HepG2 (cell line): ENCODE data around the gene RPP25L. TPM values are rescaled to one million over a fixed set of nuclear protein-coding genes. Genes with fewer than 3 reads are reported as not detected.

Experiments used
- ARID4A ChIP-seq: sonication (generic); formaldehyde crosslinking; IDR thresholded peaks from 2 replicates; pipeline ENCODE4 v1.5.0; 2020; ENCODE audit warnings: mild to moderate bottlenecking, missing genetic modification reagents, borderline replicate concordance
- CENPT ChIP-seq: sonication (generic); formaldehyde crosslinking; IDR thresholded peaks from 2 replicates; pipeline ENCODE4 v1.8.0; 2022; ENCODE audit warnings: low read depth, mild to moderate bottlenecking, moderate library complexity, missing genetic modification reagents
- ETV6 ChIP-seq: sonication (generic); formaldehyde crosslinking; conservative IDR thresholded peaks from 2 replicates; pipeline ENCODE4 v1.4.0; 2020; ENCODE audit warnings: missing genetic modification reagents
- IKZF5 ChIP-seq: IDR thresholded peaks from 2 replicates; pipeline ENCODE4 v1.6.1; 2018; ENCODE audit warnings: missing genetic modification reagents, mild to moderate bottlenecking, missing compliant biosample characterization
- MAF1 ChIP-seq: sonication (generic); formaldehyde crosslinking; IDR thresholded peaks from 2 replicates; pipeline ENCODE4 v1.5.0; 2020; ENCODE audit warnings: missing genetic modification reagents, borderline replicate concordance
- NFYB ChIP-seq: sonication (generic); formaldehyde crosslinking; IDR thresholded peaks from 2 replicates; pipeline ENCODE4 v1.4.0; 2020; ENCODE audit warnings: missing genetic modification reagents
- POGK ChIP-seq: sonication (generic); formaldehyde crosslinking; conservative IDR thresholded peaks from 2 replicates; pipeline ENCODE4 v1.8.0; 2022; ENCODE audit warnings: mild to moderate bottlenecking, moderate library complexity, missing genetic modification reagents
- RAD21 ChIP-seq: fragments of 450-650 bp; formaldehyde crosslinking; IDR thresholded peaks from 2 replicates; pipeline ENCODE4 v1.5.0; 2020; ENCODE audit warnings: mild to moderate bottlenecking
- STAT5B ChIP-seq: sonication (generic); formaldehyde crosslinking; IDR thresholded peaks from 2 replicates; pipeline ENCODE4 v1.4.0; 2020; ENCODE audit warnings: missing genetic modification reagents
- ZFP62 ChIP-seq: sonication (generic); formaldehyde crosslinking; IDR thresholded peaks from 2 replicates; pipeline ENCODE4 v1.4.0; 2020; ENCODE audit warnings: missing genetic modification reagents
- ZNF280D ChIP-seq: sonication (generic); formaldehyde crosslinking; IDR thresholded peaks from 2 replicates; pipeline ENCODE4 v1.5.1; 2020; ENCODE audit warnings: mild to moderate bottlenecking, missing genetic modification reagents
- ZNF3 ChIP-seq: IDR thresholded peaks from 2 replicates; pipeline ENCODE4 v1.7.0; 2017; ENCODE audit warnings: inconsistent platforms
- ZNF331 ChIP-seq: sonication (generic); formaldehyde crosslinking; IDR thresholded peaks from 2 replicates; pipeline ENCODE4 v1.4.0; 2020; ENCODE audit warnings: missing genetic modification reagents
- ZNF530 ChIP-seq: sonication (generic); formaldehyde crosslinking; IDR thresholded peaks from 2 replicates; pipeline ENCODE4 v1.5.0; 2020; ENCODE audit warnings: low read depth, mild to moderate bottlenecking, missing genetic modification reagents
- ZNF543 ChIP-seq: sonication (generic); formaldehyde crosslinking; IDR thresholded peaks from 2 replicates; pipeline ENCODE4 v1.4.0; 2020; ENCODE audit warnings: mild to moderate bottlenecking, missing genetic modification reagents
- ZNF589 ChIP-seq: sonication (generic); formaldehyde crosslinking; conservative IDR thresholded peaks from 2 replicates; pipeline ENCODE4 v1.8.0; 2022; ENCODE audit warnings: mild to moderate bottlenecking, moderate library complexity, missing genetic modification reagents
- ZNF724P ChIP-seq: sonication (generic); formaldehyde crosslinking; IDR thresholded peaks from 2 replicates; pipeline ENCODE4 v1.8.0; 2022; ENCODE audit warnings: missing genetic modification reagents, borderline replicate concordance
- ZSCAN21 ChIP-seq: sonication (generic); formaldehyde crosslinking; IDR thresholded peaks from 2 replicates; pipeline ENCODE4 v1.8.0; 2022; ENCODE audit warnings: mild to moderate bottlenecking, missing genetic modification reagents, moderate library complexity, borderline replicate concordance
- polyA plus RNA-seq, 8 experiments: library from polyadenylated mRNA; depleted of rRNA in 3 of 8; stranded (reverse) in 7 of 8; unstranded in 1 of 8; fragments of >200 nt; fragmentation: Illumina TruSeq in 4 of 8; extraction: Trizol in 4 of 8; gene quantifications; 2 replicates each; pipeline versions ENCODE4 v1.2.1 to v1.2.3, GENCODE V29; 2011 to 2016; ENCODE audit warnings: low read depth in 4 of 8, missing spikeins in 1 of 8, mixed read lengths in 1 of 8; ENCODE audit not compliant: insufficient read depth in 1 of 8
- total RNA-seq, 5 experiments: library from RNA; depleted of rRNA; stranded (reverse); fragments of >200 nt; fragmentation: Illumina TruSeq; extraction: Trizol; gene quantifications; 2 replicates each; pipeline ENCODE4 v1.2.3, GENCODE V29; 2016; ENCODE audit warnings: low read depth in 1 of 5

RPP25L gene
- total and polyA plus RNA-seq, 2 of the 13 experiments (the other 11 are each of a cell fraction or from before 2014, with no cell fraction given), result 24.5 to 27.3 TPM

- TF ChIP-seq ZNF543 (CRISPR knock-in tag), result 0 out of 2 replicates have a peak, but pooled peaks have one; percentile 68
- 0 out of 2 replicates have a peak, but pooled peaks have one; percentile 17 for TF ChIP-seq ETV6
- TF ChIP-seq STAT5B, result 0 out of 2 replicates have a peak, but pooled peaks have one; percentile 3
- TF ChIP-seq ZNF280D (CRISPR knock-in tag), result peak; percentile 77
- TF ChIP-seq RAD21 (CRISPR knock-in tag), result peak; percentile 60
- peak; percentile 71; the same call in 1 of the 2 replicates for TF ChIP-seq IKZF5
- peak; percentile 63; the same call in 1 of the 2 replicates for TF ChIP-seq CENPT (CRISPR knock-in tag)
- TF ChIP-seq ZSCAN21 (CRISPR knock-in tag), result no peak
- peak; percentile 96 for TF ChIP-seq NFYB (CRISPR knock-in tag)
- TF ChIP-seq ZNF3 (CRISPR knock-in tag), result peak; percentile 56; the same call in 1 of the 2 replicates
- TF ChIP-seq ZNF331 (CRISPR knock-in tag), result peak; percentile 53
- TF ChIP-seq ARID4A (CRISPR knock-in tag), result peak; percentile 92
- no peak; the same call in 1 of the 2 replicates for TF ChIP-seq MAF1 (CRISPR knock-in tag)
- TF ChIP-seq ZNF724P, result peak; percentile 92; the same call in 1 of the 2 replicates
- TF ChIP-seq ZNF530 (CRISPR knock-in tag), result peak; percentile 41; the same call in 1 of the 2 replicates
- TF ChIP-seq POGK (CRISPR knock-in tag), result peak; percentile 85
- no peak for TF ChIP-seq ZFP62
- TF ChIP-seq ZNF589 (CRISPR knock-in tag), result peak; percentile 78
Observed at GRCh38 chr9:34646211-34647083, 34.5 kb upstream of the RPP25L start, which contains the start of gene GALT (continued).
